ENCODE data around the gene HTR3A.
"Not testable (repeated sequence)": the region's sequence is repeated elsewhere in the genome, so short reads cannot be mapped to it uniquely, and the experiment has no call there.

HTR3A gene

DNA sequence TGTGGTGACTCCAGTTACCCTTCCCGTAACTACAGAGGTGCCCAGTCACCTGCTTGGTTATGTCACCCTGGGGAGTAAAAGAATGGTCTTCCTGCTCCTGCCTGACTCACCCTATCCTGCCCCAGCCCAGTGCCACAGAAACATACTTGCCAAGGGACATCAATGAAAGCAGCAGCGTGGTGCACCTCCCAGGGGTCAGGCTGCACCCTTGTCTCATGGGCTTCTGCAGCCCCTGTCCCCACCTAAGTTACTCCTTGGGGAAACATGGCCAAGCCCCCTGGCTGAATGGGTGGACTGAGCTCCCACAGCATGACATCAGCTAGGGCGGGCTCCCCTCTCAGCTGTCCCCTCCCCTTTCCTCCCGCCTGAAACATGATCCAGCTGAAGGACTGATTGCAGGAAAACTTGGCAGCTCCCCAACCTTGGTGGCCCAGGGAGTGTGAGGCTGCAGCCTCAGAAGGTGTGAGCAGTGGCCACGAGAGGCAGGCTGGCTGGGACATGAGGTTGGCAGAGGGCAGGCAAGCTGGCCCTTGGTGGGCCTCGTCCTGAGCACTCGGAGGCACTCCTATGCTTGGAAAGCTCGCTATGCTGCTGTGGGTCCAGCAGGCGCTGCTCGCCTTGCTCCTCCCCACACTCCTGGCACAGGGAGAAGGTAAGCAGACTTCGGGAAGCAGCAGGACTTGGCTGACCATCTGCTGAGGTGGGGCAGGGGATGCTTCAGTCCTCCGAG is at the start of gene HTR3A:
Gene HTR3A, plus strand, starts transcription at position 368 of the 730 bp plus-strand sequence. Its CDS starts 218 bp downstream, at position 586.
- DNase-seq (ENCODE audit: low spot score) = no peak

DNA sequence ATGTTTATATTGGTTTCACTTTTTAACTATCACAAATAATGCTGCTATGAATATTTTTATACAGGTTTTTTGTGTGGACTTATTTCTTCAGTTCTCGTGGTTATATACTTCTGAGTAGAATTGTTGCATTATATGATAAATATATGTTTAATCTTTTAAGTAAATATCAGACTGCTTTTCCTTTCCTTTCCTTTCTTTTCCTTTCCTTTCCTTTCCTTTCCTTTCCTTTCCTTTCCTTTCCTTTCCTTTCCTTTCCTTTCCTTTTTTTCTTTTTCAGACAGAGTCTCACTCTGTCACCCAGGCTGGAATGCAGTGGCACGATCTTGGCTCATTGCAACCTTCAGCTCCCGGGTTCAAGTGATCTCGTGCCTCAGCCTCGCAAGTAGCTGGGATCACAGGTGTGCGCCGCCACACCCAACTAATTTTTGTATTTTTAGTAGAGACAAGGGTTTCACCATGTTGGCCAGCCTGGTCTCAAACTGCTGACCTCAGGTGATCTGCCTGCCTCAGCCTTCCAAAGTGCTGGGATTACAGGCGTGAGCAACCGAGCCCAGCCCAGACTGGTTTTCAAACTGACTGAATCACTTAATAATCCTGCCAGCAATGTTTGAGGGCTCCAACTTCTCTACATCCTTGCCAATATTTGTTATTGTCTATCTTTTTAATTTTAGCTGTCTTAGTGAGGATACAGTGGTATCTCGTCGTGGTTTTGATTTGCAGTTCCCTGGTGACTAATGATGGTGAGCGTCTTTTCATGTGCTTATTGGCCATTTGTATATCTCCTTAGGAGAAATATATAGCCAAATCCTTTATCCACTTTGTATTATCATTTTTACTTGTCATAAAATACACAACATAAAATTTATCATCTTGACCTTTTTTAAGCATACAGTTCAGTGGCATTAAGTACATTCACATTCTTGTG is 48.4 kb upstream of the HTR3A start:
- no peak for DNase-seq (ENCODE audit: low spot score)

DNA sequence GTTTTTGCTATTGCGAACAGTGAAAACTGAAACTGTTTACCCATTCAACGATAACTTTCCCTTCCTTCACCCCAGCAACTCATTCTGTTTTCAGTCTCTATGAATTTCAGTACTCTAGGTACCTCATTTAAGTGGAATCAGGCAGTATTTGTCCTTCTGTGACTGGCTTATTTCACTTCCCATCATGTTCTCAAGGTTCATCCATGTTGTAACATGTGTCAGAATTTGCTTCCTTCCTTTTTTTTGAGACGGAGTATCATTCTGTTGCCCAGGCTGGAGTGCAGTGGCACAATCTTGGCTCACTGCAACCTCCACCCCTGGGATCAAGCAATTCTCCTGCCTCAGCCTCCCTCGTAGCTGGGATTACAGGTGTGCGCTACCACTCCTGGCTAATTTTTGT is 46.6 kb upstream of the HTR3A start:
- no peak for DNase-seq (ENCODE audit: low spot score)

DNA sequence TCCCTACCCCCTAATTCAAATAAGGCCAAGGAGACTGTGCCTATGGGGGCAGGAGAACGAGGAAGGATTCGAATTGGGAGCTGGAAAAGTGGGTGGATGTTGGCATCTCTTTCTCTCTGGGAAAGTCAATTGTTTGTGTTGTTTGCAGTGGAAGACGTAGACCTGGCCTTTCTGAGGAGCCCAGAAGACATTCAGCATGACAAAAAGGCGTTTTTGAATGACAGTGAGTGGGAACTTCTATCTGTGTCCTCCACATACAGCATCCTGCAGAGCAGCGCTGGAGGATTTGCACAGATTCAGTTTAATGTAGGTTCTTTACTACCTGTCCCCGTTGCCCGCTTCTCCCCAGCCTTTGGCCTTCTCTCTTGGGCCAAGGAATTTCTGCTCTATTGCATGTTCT is 42.1 kb upstream of the HTR3A start:
- no peak for DNase-seq (ENCODE audit: low spot score)

DNA sequence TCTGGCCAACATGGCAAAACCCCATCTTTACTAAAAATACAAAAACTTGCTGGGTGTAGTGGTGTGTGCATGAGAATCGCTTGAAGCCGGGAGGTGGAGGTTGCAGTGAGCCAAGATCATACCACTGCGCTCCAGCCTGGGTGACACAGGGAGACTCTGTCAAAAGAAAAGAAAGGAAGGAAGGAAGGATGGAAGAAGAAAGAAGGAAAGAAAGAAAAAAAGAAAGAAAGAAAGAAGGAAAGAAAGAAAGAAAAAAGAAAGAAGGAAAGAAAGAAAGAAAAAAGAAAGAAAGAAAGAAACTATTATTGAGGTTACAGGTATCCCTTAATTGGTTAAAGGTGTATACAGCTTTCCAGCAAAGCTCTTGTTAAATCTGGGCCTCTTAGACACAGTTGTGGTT is 40.7 kb upstream of the HTR3A start:
- not testable (repeated sequence) for DNase-seq (ENCODE audit: low spot score)

DNA sequence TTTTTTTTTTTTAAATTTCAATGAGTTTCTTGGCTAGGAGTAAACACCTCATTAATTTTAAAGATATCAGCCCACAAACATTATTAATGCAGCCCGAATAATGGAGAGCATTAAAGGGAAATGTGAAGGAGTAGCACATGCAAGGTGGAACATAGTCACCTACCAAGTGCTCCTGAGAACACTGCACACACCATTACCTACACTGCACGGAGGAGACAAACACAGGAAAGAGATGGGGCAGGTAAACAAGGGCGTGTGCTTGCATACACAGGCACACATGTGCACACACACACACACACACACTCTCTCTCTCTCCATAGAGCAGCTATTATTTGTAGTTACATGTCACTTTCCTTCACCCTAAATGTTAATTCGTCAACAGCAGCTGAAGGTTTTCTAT is 40.1 kb upstream of the HTR3A start:
- no peak for DNase-seq (ENCODE audit: low spot score)

DNA sequence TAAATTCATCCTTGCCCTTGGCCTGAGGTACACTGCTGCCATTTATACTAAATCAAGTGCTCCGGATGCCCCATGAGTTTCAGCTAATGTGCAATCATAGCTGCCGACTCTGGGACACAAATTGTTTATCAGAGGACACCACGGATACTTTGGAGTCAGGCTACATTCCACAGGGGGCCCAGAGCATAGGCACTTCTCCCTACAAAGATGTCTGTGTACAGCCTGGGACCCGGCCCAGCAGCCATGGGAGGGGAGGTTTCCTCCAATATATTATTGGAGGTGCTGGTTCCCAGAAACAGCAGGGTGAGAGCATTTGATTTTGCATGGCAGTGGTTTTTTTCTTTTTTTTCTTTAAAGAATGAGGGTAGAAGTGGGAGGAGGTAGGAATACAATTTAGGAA is 39.0 kb upstream of the HTR3A start:
- DNase-seq (ENCODE audit: low spot score) = no peak

DNA sequence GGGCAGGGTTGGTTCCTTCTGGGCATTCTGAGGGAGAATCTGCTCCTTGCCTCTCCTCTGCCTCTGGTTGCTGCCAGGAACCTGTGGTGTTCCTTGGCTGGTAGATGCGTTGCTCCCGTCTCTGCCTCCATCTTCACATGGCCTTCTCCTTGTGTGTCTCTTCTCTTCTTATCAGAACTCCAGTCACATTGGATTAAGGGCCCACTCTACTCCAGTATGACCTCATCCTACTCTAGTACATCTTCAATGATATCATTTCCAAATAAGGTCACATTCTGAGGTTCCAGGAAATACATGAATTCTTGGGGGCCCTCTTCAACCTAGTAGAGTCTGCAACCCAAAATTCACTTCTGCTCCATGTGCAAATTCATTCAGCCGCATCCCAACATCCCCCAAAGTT is 37.0 kb upstream of the HTR3A start:
- DNase-seq (ENCODE audit: low spot score) = no peak

DNA sequence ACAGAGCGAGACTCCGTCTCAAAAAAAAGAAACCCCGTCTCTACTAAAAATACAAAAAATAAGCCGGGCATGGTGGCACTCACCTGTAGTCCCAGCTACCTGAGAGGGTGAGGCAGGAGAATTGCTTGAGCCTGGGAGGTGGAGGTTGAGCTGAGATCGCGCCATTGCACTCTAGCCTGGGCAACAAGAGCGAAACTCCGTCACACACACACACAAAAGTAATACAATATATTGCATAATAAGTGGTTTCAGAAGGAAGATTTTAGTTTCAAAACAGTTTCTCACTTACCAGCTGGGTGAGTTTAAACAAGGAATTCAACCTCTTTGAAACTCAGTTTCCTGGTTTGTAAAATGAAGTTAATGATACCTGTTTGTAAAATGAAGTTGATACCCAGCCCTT is 32.7 kb upstream of the HTR3A start:
- DNase-seq (ENCODE audit: low spot score) = no peak

DNA sequence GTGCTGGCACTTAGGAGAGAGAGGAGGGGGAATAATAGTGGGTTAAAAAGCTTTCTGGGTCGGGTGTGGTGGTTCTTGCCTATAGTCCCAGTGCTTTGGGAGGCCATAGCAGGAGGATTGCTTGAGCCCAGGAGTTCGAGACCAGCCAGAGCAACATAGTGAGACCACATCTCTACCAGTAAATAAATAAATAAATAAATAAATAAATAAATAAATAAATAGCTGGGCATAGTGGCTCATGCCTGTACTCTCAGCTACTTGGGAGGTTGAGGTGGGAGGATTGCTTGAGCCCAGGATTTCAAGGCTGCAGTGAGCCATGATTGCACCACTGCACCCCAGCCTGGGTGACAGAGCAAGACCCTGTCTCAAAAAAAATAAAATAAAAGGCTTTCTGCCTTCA is 28.7 kb upstream of the HTR3A start:
- not testable (repeated sequence) for DNase-seq (ENCODE audit: low spot score)

DNA sequence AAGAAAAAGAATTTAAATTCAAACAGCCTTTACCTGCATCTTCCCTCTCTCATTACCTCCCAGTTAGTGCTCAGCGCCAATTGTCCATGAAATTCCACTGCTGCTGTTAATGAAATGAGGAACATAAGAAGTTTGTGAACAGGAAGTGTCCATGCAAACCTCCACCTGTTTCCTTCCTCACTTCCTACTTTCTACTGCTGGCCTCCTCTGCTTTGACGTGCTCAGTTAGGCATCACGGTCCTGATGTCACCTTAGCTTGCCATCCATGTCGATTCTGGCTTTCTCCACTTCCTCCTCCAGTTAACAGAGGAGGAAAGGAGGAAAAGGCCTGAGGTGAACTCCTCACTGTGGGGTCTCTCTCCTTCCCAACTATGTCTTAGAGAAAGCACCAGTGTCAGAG is 26.9 kb upstream of the HTR3A start:
- DNase-seq (ENCODE audit: low spot score) = no peak

DNA sequence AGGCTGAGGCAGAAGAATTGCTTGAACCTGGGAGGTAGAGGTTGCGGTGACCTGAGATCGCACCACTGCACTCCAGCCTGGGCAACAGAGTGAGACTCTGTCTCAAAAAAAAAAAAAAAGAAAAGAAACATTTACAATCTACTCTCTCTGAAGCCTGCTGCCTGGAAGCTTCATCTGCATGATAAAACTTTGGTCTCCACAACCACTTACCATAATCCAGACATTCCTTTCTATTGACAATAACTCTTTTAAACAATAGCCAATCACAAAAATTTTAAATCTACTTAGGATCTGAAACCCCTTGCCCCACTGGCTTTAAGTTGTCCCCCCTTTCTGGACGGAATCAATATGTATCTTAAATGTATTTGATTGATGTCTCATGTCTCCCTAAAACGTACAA is 25.0 kb upstream of the HTR3A start:
- DNase-seq (ENCODE audit: low spot score) = no peak

DNA sequence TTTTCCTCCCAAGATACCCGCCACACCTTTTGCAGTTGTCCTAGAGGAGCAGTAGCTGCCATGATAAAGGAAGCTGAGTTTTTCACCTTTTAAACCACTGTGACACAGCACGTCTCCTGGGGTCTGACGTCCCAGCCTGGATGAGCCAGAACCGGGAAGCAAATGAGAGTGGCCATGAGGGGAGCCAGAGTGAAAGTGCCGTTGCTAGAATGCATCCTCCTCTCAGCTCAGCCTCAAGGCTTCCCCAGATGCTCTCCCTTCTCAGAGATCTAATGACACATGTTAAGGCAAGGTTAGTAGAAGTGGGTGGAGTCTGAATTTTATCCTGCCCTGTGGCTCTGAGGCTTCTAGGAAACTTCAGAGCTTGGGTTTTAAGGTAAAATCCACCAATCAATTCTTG is 23.4 kb upstream of the HTR3A start:
- no peak for DNase-seq (ENCODE audit: low spot score)

DNA sequence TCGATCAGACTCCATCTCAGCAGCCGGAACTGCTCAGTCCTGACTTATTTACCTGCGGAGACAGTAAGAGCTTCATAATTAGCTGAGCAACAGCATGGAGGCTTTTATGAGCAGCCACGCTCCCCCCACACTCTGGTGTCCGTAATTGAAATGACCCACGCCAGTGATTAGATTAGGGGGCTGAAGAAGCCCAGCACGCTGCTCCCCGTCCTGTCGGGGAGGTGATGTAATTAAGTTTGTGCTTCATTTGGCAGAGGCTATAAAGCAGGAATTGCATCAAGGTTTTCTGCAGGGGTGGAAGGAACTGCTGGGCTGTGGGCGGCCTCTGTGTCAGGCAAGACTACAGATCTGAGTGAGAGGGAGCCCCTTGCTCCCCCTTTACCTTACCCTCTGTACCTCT is 22.8 kb upstream of the HTR3A start:
- DNase-seq (ENCODE audit: low spot score) = no peak

DNA sequence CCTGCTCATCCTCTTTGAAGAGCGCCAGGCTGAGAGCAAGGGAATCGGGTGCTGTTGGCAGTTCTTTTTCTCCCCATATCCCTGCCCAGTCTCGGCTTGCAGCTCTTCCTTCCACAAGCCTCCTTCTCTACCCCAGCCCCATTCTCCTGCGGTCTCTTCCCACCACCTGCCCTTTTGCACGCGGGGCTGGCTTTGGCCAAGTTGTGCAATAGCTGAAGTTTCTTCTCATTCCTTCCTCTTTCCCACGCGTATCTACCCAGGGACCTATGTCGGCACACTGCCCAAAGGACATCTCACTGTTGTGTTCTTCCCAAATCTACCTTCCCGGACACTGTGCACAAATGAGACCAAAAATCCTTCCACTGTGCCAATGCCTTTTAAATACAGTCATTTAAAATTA is 22.3 kb upstream of the HTR3A start:
- DNase-seq (ENCODE audit: low spot score) = no peak

DNA sequence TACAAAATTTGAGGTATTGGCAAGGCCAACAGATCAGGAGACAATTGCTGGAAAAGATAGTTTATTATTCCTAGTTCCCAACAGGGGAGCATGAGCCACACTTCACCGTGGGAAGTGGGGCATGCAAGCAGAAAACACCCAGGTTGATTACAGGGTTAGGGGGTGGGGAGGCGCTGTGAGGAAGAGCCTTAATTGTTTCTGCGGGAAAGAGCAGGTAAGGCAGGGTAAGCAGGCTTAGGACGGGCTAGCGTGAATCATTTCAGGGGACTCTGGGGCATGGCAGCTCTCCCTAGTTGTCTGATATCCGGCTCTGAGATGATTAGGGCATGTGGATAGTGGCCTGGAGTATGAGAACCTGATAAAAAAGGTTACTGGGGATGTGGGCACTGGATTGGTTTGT is 20.7 kb upstream of the HTR3A start:
- no peak for DNase-seq (ENCODE audit: low spot score)

DNA sequence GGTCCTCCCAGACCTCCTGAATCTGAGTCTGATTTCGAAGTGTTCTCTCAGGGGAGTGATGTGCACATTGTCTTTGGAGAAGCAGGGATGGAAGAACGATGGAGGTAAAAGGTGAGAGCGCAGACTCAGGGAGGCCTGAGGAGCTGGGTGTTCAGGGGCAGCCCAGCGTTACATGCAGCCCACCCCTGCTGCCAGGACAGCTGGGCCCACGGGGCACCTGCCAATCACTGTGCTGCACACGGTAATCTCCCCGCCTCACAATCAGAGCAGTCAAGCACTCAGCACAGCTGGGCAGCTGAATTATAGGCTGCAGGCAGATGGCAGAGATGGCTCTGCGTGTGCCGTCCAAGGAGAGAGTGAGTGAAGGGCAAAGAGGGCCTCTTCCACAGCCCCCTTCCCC is 17.9 kb upstream of the HTR3A start:
- DNase-seq (ENCODE audit: low spot score) = no peak

DNA sequence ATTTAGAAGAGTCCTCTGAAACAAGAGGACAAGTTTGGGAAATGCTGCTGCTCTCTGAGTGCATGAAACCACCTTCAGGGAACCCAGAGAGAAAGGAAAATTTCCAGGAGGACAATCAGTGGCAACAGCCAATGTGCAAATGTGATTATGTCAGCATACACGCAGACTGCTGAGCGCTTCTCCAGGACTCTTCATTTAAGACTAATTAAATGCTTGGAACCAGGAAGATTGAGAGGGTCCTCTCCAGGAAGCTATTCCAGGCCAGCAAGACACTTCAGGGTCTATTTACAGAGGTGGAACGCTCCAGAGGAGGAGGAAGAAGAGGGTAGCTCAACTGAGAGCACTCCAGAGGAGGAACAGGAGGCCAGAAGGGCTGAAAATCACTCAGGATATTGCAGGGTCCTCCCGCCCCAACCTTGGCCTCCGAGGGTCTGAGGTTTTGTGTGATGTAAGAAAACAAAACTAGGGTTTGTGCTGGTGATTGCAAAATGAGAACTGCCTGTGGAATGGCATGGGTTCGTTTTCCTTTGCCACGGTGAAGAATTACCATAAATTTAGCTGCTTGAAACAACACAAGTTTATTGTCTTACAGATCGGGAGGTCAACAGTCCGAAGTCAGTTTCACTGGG is 14.1 kb upstream of the HTR3A start:
- no peak for DNase-seq (ENCODE audit: low spot score)

DNA sequence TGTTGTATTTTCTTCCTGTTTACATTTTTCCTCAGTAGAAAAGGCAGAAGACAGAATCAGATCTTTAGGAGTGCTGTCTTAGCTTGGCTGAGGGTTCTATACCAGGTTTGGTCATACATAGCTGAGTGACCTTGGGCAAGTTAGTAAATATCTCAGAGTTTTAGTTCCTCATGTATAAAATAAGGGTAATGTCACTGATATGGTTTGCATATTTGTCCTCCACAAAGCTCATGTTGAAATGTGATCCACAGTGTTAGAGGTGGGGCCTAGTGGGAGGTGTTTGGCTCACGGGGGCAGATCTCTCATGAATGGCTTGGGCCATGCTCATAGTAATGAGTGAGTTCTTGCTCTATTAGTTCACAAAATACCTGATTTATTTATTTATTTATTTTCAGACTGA is 7.5 kb upstream of the HTR3A start:
- DNase-seq (ENCODE audit: low spot score) = no peak

DNA sequence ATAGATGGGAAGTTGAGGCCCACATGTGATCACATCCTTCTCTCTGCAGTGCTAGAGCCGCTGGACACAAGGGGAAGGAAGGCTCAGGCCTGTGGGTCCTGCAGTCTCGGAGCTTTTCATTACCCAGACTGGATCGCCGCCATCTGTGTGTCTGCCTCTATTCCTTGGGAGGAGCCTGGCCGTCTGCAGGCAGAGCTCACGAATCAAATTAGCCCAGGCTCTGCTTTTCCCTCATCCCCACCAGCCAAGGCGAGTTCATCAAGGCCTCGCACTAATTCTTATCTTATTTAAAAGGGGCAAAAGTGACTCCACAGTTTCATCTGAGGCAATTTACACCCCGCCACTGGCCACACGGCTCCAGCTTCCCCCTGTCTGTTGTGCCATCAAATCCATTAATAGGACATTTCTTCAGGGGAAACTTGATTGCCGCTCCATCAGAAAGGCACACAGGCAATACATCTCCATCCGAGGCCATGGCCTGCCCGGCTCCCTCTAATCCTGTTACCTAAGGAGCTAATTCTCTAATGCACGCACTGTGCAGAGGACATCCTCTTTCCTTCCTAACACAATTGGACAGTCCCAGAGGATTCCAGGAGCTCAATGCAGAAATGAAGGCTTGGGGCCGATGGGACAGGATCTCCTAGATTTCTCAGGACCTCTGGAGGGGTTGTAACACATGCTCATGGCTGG is 3.3 kb upstream of the HTR3A start:
- DNase-seq (ENCODE audit: low spot score) = no peak

DNA sequence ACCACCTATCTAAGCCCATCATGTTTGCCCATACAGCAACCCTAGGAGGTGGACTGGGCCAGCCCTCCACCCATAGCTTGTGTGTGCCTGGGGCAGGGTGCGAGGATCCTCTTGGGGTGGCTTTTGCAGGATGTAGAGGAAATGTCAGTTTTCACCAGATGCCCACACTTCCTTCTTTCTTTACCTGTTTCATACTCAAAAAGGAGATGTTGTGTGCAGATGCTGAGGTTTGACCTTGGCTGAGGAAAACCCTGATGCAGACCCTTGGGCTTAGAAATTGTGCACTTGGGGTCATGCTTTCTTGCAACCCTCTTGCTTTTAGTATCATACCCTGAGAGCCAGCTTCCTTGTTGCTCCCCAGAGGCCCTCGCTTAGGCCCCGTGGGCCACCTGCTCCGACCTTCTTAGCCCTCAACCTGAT is 2.2 kb downstream of the HTR3A start:
- DNase-seq (ENCODE audit: low spot score) = no peak

DNA sequence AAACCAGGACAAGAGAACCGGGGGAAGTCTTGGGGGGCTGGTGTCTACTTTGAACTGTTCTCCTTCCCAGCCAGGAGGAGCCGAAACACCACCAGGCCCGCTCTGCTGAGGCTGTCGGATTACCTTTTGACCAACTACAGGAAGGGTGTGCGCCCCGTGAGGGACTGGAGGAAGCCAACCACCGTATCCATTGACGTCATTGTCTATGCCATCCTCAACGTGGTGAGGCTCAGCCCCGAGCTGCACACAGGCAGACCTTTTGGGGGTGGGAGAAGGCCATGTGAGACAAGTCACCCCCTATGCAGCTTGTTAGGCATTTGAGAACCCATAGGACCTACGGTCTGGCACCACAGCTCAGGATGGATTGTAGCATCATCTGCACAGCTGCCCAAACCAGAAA is 2.8 kb downstream of the HTR3A start:
- DNase-seq (ENCODE audit: low spot score) = no peak

Measured in CD4-positive, alpha-beta T cell treated with Interleukin-2 at 100 ng/mL for 4 hours (primary cell).